ENCODE measurements around the gene CNNM3.
A peak's percentile ranks its signal among the peaks of the same experiment; 100 is the strongest.
"Not testable (repeated sequence)": the region's sequence is repeated elsewhere in the genome, so short reads cannot be mapped to it uniquely, and the experiment has no call there.

CNNM3 gene

DNA sequence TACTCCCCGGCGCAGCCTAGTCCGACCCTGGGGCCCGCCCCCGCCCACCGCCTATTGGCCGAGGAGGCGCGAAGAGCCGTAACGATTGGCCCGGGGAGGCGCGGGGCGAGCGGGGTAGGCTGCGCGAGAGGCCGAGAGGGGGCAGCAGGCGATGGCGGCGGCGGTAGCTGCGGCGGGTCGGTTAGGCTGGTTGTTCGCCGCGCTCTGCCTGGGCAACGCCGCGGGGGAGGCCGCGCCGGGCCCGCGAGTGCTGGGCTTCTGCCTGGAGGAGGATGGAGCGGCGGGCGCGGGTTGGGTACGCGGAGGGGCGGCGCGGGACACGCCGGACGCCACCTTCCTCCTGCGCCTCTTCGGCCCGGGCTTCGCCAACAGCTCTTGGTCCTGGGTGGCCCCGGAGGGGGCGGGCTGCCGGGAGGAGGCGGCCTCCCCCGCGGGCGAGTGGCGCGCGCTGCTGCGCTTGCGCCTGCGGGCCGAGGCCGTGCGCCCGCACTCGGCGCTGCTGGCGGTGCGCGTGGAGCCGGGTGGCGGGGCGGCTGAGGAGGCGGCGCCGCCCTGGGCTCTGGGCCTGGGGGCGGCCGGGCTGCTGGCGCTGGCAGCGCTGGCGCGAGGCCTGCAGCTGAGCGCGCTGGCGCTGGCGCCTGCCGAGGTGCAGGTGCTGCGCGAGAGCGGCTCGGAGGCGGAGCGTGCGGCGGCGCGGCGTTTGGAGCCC, at the start of gene CNNM3:
CNNM3 (plus strand) TSS at position 142 of the 709 bp plus-strand sequence; CDS start at position 152, 10 bp downstream.
- peak; percentile 85 for DNase-seq

DNA sequence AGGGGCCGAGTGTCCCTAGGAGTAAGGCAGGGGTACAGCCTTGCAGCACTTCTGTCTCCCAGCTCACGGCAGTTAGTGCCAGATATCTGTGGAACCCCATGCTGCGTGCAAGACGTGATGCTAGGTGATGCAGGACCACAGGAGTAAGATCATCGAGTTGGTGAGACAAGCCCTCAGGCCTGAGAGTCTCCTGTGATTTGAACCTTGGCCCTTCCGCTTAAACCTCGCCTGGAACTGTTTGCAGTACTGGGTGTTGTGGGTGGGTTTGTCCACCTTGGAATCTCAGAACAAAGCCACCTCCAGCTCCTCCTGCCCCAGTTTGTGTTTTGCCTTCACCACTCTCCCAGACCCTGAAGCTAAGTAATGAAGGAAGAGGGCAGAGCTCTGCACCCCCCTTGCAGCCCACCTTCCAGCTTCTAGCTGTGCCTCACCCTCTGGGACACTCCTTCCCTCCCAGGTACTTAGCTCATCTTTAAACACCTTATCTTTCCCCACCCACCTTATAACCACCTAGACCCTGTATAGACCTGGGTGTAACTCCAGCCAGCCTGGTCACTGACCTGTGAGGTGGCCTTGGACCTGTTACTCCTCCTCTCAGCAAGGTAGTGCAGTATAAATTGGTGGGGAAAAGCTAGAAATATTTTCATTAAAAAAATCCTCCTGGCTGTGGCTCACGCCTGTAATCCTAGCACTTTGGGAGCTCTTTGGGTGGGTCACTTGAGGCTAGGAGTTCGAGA, 48.8 kb upstream of the CNNM3 start:
- no peak for DNase-seq

DNA sequence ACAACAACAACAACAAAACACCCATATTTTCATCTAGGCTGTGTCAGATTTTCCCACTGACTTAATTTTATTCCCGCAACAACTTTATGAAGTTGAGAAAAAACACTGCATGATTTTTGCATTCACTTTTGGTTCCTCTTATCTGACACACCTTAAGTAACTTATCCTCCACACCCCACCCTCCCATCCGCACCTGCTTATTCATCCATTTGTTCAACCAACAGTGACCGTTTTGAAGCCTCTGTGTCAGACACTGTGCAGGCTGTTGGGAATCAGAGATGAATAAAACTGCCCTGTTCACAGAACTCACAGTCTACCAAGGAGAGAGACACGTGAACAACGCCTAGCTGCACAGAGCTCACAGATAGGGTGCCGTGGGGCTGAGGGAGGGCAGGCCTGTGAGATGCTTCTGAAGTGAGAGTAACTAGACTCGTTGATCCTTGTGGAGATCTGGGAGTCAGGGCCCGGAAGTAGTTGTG, 47.9 kb upstream of the CNNM3 start:
- no peak for DNase-seq

DNA sequence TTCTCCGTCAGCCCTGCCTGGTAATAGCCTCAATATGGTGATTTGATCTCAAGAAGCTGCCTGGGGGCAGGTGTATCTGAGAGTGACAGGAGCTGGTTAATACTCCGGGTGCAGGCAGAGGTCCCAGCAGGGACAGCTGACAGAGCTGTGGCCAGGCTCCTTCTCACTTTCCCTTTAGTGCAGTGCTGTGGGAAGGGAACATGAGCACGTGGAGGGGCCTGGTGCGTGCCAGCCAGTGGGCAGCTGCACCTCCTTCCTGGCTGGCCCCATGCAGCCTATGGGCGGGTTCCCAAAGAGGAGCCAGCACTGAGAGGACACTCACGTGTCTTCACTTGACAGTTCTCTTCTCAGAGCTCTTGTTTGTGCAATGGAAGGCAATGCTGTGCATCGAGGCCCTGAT, 46.3 kb upstream of the CNNM3 start:
- no peak for DNase-seq

DNA sequence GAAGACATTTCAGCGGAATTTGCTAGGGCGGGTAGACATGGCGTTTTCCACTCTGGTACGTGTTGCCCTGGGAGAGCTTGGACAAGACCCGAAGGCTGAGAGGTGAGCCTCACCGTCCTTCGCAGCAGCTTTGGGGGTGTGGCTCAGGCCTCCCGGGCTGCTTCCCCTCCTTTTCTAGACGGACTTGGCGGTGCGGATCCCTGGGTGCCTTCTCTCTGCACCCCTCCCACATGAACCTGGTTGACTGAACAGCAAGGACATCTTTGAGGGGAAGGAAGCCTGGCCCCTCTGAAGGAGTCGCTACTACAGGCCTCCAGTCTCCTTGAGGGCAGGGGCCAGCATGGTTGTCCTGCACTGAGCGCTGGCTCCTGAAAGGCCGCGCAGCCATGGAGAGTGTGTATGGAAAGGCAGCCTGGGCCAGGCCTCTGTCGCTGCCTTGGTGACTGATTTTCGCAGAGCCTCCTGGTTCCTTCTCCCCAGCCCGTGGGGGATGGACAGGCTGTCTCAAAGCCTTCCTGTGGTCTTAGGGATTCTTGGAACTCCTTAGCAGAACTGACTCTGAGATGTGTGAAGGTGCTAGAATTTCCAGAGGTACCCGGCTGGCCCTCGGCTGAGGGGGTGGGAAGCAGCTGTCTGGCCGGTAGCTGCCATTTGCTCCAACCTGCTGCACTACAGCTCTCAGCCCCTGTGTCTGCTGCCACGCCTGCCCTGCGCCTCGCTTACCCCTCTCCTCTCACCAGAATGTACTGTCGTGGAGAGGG, 45.4 kb upstream of the CNNM3 start:
- no peak for DNase-seq

DNA sequence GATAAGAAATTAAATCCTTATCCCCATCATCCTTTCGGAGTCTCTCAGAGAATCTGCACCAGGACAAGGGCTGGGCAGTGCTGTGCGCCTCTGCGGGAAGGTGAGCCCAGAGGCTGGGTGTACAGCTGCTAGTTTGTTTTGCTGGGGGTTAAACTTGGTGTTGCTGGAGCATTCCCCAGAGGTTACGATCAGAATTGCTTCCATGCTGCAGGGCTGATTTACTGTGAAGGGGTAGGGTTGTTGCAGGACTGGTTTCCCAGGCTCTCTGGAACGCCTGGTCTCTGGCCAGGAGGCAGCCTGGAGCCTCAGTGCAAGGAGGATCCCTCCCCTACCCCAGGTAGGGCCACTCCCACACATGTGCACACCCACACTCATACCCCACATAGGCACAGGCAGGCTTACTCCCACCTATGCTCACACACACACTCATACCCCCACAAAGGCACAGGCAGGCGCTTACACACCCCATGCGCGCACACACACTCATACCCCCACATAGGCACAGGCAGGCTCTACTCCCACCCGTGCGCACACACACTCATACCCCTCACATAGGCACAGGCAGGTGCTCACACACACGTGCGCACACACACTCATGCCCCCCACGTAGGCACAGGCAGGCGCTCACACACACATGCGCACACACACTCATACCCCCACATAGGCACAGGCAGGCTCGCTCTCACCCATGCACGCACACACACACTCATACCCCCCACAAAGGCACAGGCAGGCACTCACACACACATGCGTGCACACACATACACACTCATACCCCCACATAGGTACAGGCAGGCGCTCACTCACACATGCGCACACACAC, 44.1 kb upstream of the CNNM3 start:
- no peak for DNase-seq

DNA sequence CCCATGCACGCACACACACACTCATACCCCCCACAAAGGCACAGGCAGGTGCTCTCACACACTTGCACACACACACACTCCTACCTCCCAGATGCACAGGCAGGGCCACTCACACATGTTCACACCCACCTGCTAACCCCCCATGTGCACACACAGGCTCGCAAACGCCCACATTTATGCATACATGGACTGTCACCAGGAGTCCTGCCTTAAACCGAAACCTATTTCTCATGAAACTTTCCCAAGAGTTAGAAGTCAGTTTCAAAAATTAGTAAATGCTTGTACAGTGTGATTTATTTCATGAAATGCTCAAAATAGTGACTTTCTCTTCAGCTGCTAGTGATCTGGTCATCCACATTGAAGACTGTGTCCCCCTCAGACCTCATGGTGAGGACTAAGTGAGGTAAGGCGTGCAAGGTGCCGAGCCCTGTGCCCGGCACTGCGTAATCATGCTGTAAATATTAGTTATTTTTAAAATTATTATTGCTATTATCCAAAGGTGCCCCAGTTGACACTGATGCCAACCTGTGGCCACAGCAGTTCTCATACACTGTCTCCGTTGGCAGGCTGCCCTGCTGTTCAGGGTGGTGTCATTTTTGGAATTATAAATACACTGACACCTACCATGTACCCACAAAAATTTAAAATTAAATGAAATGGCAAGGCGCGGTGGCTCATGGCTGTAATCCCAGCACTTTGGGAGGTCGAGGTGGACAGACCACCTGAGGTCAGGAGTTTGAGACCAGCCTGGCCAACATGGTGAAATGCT, 43.0 kb upstream of the CNNM3 start:
- no peak for DNase-seq

DNA sequence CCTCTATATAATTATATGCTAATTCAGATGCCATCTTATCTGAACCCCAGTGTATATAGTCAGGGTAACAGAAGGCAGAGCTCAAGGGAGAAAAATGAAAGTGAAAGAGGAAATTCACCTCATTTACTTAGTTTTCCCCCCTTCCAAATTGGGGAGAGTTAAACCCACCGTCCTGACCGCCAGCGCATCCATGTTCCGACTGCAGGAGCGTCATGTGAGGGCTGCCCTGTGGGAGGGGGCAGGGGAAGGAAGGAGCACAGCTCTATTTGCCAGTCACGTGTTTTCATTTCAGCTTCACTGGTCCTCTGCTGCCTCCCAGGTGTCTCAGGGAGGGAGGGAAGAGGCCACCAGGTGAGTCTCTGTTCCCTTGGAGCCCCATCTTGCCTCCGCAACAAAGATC, 42.1 kb upstream of the CNNM3 start:
- DNase-seq = no peak

DNA sequence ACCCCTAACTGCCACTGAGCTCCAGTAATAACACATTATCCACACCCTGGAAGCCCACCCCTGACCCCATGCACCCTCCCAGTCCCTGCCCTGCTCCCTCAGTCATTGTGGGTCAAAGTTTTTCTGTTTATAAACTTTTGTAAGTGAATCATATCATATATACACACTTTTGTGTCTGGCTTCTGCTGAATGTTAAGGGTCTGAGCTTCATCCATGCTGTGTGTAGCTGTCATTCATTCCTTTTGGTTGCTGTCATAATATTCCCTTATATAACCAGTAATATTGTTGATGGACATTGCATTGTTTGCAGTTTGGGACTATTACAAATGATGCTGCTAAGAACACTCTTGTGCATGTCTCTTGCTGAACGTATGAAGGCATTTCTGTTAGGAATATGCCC, 40.9 kb upstream of the CNNM3 start:
- no peak for DNase-seq

DNA sequence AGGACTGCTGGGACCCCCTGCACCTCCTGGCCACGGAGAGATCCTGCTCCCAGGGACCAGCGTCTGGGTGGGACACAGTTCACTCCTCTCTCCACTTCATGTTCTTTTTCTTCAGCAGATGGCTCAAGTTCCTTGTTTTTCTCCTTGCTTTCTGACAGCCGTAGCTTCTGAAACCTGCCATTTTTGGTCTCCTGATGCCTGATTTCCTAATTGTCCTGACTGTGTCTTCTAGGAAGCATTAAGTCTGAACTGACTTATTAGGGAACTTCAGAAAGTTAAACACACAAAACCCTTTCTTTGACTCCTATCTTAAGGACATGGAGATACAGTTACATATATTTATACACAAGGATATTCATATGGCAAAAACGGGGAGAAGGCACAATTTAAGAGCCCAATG, 32.7 kb upstream of the CNNM3 start:
- no peak for DNase-seq

DNA sequence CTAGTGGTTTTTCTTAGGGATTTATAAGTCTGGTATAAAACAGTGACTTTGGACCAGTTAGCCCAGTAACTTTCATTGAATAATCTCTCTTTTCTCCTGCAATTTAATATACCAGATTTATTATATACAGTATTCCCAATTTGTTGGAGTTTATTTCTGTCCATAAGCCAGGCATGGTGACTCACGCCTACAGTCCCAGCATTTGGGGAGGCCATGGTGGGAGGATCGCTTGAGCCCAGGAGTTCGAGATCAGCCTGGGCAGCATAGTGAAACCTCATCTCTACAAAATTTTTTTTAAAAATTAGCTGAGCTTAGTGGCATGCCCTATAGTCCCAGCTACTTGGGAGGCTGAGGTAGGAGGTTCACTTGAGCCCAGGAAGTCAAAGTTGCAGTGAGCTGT, 28.7 kb upstream of the CNNM3 start:
- no peak for DNase-seq

DNA sequence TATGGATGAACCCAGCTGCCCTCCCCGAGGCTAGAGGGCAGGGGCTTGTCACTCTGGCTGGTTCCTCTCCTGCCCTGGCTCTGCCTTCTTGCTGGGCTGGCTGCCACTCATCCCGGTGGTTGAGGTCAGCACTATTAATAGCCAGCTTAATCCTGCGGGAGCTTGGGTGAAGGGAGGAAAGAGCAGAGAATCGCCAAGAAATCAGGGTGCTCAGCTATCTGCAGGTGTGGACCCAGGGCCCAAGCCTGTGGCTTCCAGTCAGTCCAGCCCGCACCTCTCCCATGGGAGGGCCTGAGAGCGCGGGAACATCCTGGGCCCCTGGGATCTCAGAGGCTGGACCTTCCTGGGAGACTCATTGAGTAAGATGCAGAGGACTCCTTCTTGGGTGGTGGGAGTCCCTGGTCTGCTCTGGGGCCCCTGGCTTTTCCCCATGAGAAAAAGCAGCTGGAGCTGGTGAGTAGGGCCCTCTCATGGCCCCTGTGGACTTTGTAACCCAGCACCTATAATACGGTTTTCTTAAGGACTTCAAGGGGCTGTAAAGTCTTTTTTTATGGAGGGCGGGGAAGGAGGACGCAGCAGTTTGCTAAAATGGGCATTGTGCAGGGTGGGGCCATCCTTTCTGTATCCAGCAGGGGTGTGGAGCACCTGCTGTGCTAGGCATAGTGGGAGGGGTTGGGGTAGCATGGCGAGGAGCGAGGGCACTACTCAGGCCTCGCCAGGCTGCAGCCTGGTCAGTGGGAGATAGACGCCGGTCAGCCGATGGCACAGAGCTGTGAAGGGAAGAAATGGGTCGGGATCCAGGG, 27.4 kb upstream of the CNNM3 start:
- no peak for DNase-seq

DNA sequence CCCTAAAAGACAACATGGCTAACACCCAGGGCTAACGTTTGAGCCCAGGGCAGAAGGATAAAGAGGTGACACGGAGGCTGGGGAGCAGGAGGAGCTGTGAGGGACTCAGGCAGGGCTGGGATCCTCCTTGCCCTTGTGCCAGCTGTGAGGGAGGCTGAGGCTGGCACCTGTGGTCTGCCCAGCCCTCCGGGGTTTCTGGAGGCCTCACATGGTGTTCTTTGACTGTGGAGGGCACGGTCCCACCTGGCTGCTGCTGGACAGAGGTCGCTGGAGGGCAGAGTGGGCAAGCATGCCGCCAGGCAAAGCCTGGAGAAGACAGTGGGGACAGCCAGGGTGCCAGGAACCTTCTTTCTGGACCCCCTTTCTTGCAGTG, 26.8 kb upstream of the CNNM3 start:
- DNase-seq = no peak

DNA sequence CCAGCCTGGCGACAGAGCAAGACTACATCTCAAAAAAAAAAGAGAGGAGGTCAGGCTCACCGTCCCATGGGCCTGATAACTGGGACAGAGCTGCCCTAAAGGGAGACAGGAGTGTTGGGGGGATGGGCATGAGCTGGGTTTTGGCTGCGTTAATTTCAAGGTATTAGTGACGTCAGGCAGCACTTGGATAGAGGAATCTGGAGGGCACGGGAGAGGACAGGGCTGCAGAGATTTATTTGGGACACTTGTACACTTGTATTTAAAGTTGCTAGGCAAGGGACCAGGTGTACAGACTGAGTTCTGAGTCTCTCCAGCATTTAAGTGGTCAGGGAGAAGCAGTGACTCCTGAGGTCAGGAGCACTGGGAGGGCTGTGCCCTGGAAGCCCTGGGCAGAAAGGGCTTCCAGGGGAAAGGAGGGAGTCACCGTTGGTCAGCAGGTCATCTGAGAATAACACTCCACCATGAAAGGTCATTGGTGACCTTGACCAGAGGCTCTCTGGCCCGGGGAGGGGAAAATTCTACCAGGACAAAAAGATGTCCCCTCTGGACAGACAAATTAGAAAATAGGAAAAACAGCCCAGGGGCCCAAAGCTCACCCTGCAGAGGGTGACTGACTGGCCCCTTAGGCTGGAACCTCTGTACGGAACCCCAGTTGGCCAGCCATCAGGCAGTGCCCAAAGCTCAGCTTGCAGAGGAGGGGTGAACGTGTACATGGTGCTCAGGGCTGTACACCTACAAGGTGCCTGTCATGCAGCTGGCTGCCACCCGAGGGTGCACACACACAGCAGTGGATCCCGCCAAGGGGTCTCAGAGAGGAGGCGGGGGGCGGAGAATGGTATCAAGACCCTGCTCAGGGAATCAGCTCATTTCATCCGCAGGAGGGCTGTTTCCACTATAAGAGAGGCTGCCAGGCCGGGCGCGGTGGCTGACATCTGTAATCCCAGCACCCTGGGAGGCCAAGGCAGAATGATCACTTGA, 23.0 kb upstream of the CNNM3 start:
- DNase-seq = no peak

DNA sequence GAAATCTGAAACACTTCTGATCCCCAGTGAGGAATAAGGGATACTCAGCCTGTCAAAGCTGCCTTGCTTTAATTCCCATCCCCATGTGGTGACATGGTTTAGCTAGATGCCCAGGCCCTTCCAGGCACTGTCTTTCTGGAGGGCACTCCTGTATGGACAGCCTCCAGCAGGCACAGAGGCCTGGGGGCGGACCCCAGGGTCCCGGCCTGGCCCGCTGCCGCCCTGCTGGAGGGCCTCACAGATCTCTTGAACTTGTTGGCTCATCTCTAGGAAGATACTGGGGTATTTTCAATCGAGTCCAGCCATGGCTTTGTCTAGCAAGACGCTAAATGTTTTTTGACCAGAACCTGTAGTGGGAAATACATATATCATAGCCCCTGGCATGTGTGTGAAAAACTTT, 21.0 kb upstream of the CNNM3 start:
- DNase-seq = no peak

DNA sequence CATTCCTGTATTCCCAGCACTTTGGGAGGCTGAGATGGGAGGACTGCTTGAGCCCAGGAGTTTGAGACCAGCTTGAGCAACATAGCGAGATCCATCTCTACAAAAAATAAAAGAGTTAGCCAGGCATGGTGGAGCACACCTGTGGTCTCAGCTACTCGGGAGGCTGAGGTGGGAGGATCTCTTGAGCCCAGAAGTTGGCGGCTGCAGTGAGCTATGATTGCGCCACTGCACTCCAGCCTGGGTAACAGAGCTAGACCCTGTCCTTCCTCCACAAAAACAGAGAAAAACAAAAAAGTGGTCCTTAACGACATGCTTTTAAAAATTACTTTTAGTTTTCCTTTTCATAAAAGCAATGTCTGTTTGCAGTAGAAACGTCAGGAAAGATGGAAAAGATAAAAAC, 19.6 kb upstream of the CNNM3 start:
- not testable (repeated sequence) for DNase-seq

DNA sequence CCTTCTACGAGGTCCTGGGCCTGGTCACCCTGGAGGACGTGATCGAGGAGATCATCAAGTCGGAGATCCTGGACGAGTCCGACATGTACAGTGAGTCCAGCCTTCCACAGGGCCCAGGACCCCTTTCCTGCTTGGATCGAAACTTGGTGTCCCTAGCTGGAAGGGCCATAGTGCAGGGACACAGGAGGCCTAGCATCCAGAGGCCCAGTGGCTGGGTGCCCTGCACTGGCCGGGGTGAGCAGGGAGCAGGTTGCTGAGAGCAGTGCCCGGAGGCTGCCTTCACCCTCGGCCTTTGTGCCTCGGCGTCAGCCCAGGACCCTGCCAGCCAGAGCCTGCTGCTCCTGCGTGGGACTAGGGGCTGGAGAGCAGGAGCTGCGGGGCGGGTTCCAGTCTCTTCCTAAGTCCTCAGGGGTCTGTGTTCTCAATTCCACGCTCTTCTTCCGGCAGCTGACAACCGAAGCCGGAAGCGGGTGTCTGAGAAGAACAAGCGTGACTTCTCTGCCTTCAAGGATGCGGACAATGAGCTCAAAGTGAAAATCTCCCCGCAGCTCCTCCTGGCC, 18.9 kb upstream of the CNNM3 start:
- no peak for DNase-seq

DNA sequence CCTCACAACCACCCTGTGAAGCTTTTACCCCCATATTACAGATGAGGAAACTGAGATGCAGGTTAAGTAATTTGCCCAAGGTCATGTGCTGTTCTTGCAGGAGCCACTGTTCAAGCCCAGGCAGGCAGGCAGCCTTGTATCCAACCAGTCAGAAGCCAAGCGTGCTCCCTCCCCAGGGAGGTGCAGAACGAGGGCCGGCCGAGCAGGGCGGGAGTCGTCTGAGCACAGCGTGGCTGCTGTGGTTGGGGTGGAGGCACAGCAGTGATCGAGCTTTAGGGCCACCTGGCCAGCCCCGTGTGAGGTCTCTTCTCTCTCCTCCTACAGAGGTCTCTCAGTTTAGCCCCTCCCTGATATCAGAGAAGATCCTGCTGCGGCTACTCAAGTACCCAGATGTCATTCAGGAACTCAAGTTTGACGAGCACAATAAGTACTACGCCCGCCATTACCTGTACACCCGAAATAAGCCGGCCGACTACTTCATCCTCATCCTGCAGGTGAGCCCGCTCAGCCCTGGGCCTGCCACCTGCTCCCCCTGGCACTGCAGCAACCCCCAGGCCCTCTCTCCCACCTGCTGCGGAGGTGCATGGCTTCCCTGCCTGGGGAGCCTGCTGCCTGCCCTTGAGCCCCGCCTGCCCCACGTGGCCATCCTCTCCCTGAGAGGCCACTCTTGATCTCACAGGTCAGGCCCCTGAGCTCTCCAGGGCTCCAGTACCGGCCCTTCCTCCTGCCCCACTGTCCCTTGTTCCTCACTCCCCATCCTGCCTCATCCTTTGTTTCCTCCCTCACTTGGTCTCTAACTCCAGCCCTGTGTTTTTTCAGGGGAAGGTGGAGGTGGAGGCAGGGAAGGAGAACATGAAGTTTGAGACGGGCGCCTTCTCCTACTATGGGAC, 17.1 kb upstream of the CNNM3 start:
- no peak for DNase-seq

DNA sequence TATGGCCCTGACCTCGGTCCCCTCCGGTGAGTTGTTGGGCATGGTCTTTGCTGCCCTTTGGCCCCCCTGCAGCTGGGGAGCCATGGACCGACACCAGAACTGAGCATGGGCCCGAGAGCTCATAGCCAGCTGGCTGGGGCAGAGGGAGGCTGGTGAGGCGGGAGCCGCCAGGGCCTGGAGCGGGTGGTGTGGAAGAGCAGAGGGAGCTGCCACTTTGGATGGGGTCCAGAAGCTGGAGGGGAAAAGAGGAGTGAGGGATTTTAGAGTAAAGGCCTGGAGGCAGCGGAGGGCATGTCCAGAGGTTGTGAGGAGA, 16.5 kb upstream of the CNNM3 start:
- DNase-seq = no peak
